ENCODE data around the gene ZNF746.

DNA sequence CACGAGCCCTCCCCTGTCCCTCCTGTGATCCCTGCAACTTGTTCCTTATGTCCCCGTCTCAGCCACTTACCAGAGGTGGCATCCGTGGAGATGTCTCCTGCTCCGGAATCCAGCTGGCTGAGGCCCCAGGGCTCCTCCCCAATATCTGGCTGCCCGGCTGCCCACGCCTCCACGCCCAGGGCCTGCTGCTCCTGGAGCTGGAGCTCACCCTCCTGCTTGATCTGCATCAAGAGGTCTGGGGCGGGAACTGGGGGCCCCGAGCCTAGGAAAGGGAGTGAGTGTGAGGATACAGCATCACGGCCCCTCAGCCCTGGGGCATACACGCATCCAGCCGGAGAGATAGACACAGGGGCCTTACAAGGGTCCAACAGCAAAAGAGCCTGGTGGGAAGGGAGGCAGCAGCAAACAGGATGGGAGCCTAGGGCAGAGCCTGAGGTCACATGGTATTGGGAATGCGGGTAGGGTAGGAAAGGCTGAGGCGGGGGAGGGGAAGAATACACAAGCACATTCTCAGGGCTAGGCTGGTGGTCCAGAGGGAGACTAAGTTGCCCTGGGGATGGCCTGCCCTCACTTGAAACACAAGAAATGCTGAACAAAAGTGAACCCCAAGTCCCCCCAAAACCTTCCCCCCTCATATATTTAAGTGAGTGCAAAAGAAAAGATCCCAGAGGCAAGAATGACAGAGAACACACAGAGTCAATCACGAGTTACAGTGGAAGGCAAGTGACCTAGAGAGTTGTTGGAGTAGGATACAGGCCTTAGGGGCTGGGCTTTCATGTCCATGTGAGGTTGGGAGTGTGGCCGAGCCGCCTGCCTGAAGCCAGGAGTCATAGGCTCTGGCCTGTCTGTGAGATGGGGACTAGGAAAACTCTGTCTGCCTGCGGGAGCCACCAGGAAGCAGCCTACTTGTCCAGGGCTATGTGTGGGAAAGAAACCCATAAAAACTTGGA is 19.8 kb downstream of the ZNF746 start:
- TF ChIP-seq CTCF (IDR thresholded peaks at IDR 0.05) (no peak), POLR2A (IDR thresholded peaks at IDR 0.05) (no peak)

Data from breast epithelium (tissue), 3 donors.